ENCODE data around the gene ICE1.

Gene ICE1

GRCh38 chr5:5531371-5531770, 108.9 kb downstream of the ICE1 start:
- no peak for DNase-seq (ENCODE audit: extremely low spot score)
- POLR2A ChIA-PET = no interaction called here
- CTCF ChIA-PET = no interaction called here
- TF ChIP-seq BHLHE40 (IDR thresholded peaks at IDR 0.05; ENCODE audit: borderline replicate concordance) (no peak), SUZ12 (IDR thresholded peaks at IDR 0.05) (no peak), SP1 (IDR thresholded peaks at IDR 0.05) (no peak), ELF4 (IDR thresholded peaks at IDR 0.05) (no peak), FOXA1 (IDR thresholded peaks at IDR 0.05) (no peak), FOXM1 (IDR thresholded peaks at IDR 0.05; ENCODE audit: borderline replicate concordance) (no peak), FOXK2 (IDR thresholded peaks at IDR 0.05) (no peak), L3MBTL2 (conservative IDR thresholded peaks at IDR 0.05) (no peak), CTBP1 (IDR thresholded peaks at IDR 0.05; ENCODE audit: borderline replicate concordance) (no peak), LEF1 (IDR thresholded peaks at IDR 0.05; ENCODE audit: borderline replicate concordance) (no peak), ZNF384 (IDR thresholded peaks at IDR 0.05) (no peak)

DNA sequence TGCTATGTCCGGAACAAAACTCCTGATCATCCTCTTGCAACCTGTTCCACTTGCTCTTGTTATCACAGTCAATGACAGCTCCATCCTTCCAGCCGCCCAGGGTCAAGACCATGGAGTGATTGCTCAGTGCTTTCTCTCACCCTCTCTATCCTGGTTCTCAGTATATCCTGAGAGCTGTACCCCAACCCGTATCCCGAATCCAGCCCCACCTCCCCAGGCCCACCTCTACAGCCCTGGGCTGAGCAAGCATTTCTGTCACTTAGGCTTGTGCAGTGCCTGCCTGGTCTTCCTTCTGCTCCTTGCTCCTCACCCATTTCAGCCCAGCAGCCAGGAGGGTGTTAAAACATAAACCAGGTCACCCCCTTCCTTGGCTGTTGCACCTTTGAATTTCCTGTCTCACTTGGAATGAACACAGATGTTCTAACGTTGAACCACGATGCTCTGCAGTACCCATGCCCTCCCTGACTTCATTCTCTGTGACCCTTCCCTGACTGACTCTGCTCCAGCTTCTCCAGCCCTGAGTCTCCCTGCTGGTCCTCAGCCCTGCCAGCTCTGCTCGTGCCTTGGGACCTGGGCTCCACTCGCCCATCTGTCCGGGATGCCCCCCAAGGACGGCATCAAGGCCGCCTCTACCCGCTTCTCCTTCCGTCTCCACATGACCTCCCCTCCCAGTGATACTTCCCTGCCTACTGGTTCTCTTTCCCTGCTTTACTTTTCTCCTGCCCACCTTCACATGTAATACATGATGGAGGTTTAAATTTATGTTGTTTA, 110.0 kb downstream of the ICE1 start:
- CTCF ChIA-PET = no interaction called here
- TF ChIP-seq L3MBTL2 (conservative IDR thresholded peaks at IDR 0.05) (no peak), NFRKB (IDR thresholded peaks at IDR 0.05) (no peak), TARDBP (IDR thresholded peaks at IDR 0.05) (no peak), PKNOX1 (IDR thresholded peaks at IDR 0.05) (no peak), HDGF (IDR thresholded peaks at IDR 0.05; ENCODE audit: borderline replicate concordance) (no peak), ELF4 (IDR thresholded peaks at IDR 0.05) (no peak), FOXK2 (IDR thresholded peaks at IDR 0.05) (no peak), FOXA1 (IDR thresholded peaks at IDR 0.05) (no peak)
- no peak for DNase-seq (ENCODE audit: extremely low spot score)
- POLR2A ChIA-PET = no interaction called here

DNA sequence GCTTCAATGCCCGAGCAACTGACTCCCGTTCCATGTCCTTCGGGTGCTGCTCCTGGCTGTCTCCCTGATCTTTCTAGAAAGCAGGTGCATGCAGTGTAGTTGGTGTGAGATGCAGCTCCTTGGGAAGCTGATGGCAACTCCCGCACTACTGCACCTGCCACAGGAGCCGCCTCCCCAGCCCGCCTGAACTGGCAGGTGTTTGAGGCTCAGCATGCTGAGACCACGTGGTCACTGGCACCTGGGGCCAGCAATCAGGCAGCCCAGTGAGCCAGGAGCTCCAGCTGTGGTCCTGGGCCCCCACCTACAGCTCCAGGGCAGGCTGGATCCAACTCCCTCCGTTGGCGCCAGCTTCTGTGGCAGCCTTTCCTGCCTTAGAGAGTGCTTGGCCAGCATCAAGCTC, 111.5 kb downstream of the ICE1 start:
- DNase-seq (ENCODE audit: extremely low spot score) = no peak
- TF ChIP-seq BHLHE40 (IDR thresholded peaks at IDR 0.05; ENCODE audit: borderline replicate concordance) (no peak), ELF4 (IDR thresholded peaks at IDR 0.05) (no peak), HDGF (IDR thresholded peaks at IDR 0.05; ENCODE audit: borderline replicate concordance) (no peak), NFRKB (IDR thresholded peaks at IDR 0.05) (no peak), PKNOX1 (IDR thresholded peaks at IDR 0.05) (no peak), LEF1 (IDR thresholded peaks at IDR 0.05; ENCODE audit: borderline replicate concordance) (no peak), FOXK2 (IDR thresholded peaks at IDR 0.05) (no peak), TARDBP (IDR thresholded peaks at IDR 0.05) (no peak), FOXM1 (IDR thresholded peaks at IDR 0.05; ENCODE audit: borderline replicate concordance) (no peak), ARNT (IDR thresholded peaks at IDR 0.05) (no peak)
- CTCF ChIA-PET = interaction anchor here (0.6 kb wide), 1 partner anchor 834 kb away, joined by 3 read pairs; no protein-coding TSS in a partner anchor
- POLR2A ChIA-PET = no interaction called here

DNA sequence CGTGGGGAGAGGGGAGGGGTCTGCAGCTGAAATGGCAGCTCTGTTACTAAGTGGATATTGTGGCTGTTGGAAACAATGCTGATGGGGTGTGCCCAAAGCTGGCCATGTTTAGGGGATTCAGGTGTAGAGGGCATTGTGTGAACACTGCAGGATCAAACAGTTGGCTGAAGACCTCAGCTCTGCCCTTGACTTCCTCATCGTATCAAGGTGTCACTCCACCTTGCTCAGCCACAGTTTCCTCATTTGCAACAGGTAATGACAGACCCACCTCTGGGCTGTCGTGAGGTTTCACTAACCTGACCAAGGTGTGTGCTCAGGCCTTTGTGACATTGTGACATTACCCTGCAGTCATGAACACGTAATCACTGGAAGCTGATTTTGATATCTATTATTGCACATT, 111.9 kb downstream of the ICE1 start:
- no peak for TF ChIP-seq ARNT (IDR thresholded peaks at IDR 0.05)
- TF ChIP-seq NFRKB (IDR thresholded peaks at IDR 0.05) = no peak
- no peak for TF ChIP-seq PKNOX1 (IDR thresholded peaks at IDR 0.05)
- no peak for TF ChIP-seq SP1 (IDR thresholded peaks at IDR 0.05)
- no peak for TF ChIP-seq ELF4 (IDR thresholded peaks at IDR 0.05)
- no peak for TF ChIP-seq SUZ12 (IDR thresholded peaks at IDR 0.05)
- TF ChIP-seq LEF1 (IDR thresholded peaks at IDR 0.05; ENCODE audit: borderline replicate concordance) = no peak
- no peak for TF ChIP-seq BHLHE40 (IDR thresholded peaks at IDR 0.05; ENCODE audit: borderline replicate concordance)
- TF ChIP-seq HDGF (IDR thresholded peaks at IDR 0.05; ENCODE audit: borderline replicate concordance) = no peak
- no peak for TF ChIP-seq ZNF384 (IDR thresholded peaks at IDR 0.05)
- no peak for TF ChIP-seq FOXM1 (IDR thresholded peaks at IDR 0.05; ENCODE audit: borderline replicate concordance)
- no peak for TF ChIP-seq FOXA1 (IDR thresholded peaks at IDR 0.05)
- TF ChIP-seq L3MBTL2 (conservative IDR thresholded peaks at IDR 0.05) = no peak
- TF ChIP-seq FOXK2 (IDR thresholded peaks at IDR 0.05) = no peak
- ChIA-PET POLR2A (no interaction called here), CTCF (interaction anchor here (0.6 kb wide), 1 partner anchor 834 kb away, joined by 3 read pairs; no protein-coding TSS in a partner anchor)
- DNase-seq (ENCODE audit: extremely low spot score) = no peak

GRCh38 chr5:5536871-5537270, 114.4 kb downstream of the ICE1 start:
- TF ChIP-seq CTBP1 (IDR thresholded peaks at IDR 0.05; ENCODE audit: borderline replicate concordance) (no peak), ELF4 (IDR thresholded peaks at IDR 0.05) (no peak), FOXK2 (IDR thresholded peaks at IDR 0.05) (no peak), L3MBTL2 (conservative IDR thresholded peaks at IDR 0.05) (no peak), TARDBP (IDR thresholded peaks at IDR 0.05) (no peak), LEF1 (IDR thresholded peaks at IDR 0.05; ENCODE audit: borderline replicate concordance) (no peak), BHLHE40 (IDR thresholded peaks at IDR 0.05; ENCODE audit: borderline replicate concordance) (no peak), PKNOX1 (IDR thresholded peaks at IDR 0.05) (no peak), FOXA1 (IDR thresholded peaks at IDR 0.05) (no peak), SUZ12 (IDR thresholded peaks at IDR 0.05) (no peak), HDGF (IDR thresholded peaks at IDR 0.05; ENCODE audit: borderline replicate concordance) (no peak), ARNT (IDR thresholded peaks at IDR 0.05) (no peak)
- POLR2A ChIA-PET = no interaction called here
- CTCF ChIA-PET = no interaction called here
- no peak for DNase-seq (ENCODE audit: extremely low spot score)

Data from HEK293T (cell line).